Measurements from ENCODE around the gene WDR27. TPM values are rescaled to one million over a fixed set of nuclear protein-coding genes. Genes with fewer than 3 reads are reported as not detected.

WDR27 gene
- total RNA-seq, 4 donors from 2014 or later, result 2.8 to 31.6 (median 4.0) TPM

DNA sequence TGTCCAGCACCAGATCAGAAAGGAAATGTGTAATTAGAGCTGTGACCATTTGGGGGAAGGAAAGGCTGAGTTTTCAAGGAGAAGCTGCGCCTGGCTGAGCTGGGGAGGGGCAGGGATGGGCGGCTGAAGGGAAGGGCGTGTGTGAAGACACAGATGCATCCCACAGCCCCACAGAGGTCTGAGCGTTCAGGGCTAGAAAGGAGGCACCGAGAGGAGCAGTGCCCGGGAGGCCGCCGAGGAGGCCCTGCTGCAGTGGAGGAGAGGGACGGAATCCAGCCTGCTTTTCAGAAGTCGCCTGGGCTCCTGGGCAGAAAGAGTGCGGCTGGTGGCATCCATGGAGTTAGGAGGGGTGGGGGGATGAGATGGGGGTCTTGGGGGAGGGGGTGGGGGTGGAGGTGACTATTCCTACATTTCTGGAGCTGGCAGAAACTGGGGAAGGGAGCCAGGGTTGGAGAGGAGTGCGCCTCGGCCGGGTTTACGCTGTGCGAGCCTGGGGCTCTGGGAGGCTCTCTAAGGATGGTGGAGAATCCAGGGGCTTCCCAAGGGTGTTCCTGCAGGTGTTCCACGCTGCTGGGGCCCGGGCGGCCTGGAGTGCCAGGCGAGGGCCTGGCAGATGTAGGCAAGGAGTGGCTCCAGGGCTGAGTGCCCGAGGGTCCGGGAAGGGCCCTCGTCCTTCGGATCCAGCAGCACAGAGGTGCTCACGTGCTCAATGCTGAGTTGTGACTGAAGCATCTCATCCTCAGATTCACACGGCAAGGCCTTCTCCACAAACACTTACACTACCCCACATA is 41.8 kb downstream of the WDR27 start:
- H3K4me3 ChIP-seq, result no peak overlapping the region
- no peak for ATAC-seq
- H3K9me3 ChIP-seq, result no peaks in the 10 kb centered on the region
- DNase-seq, result no peak
- H3K4me1 ChIP-seq, result no peaks in the 10 kb centered on the region
- TF ChIP-seq POLR2A (IDR thresholded peaks at IDR 0.05), result no peak
- no peak for TF ChIP-seq CTCF (IDR thresholded peaks at IDR 0.05 in 4 of 5, conservative IDR thresholded peaks at IDR 0.05 in 1 of 5)
- no peaks in the 10 kb centered on the region for H3K27me3 ChIP-seq
- peaks cover 0 to 16% of the 10 kb centered on the region in 2 donors for H3K36me3 ChIP-seq
- H3K27ac ChIP-seq, result no peak overlapping the region
- intact Hi-C loops (cut with DNase I; ENCODE audit: low total_unique reads), result loop anchor here (10.0 kb wide), 1 partner anchor 705 kb away; no protein-coding TSS in a partner anchor
- in situ Hi-C loops (cut with MboI; ENCODE audit: low sequenced_read_pairs in 4 of 4), result no loop called here

- H3K36me3 ChIP-seq, result peaks cover 0 to 3% of the 10 kb centered on the region in 2 donors
- TF ChIP-seq CTCF (IDR thresholded peaks at IDR 0.05 in 4 of 5, conservative IDR thresholded peaks at IDR 0.05 in 1 of 5) (no peak), POLR2A (IDR thresholded peaks at IDR 0.05) (no peak)
- H3K27me3 ChIP-seq, result no peaks in the 10 kb centered on the region
- H3K27ac ChIP-seq, result no peak overlapping the region
- in situ Hi-C loops (cut with MboI; ENCODE audit: low sequenced_read_pairs in 4 of 4), result no loop called here
- no peak overlapping the region for H3K4me3 ChIP-seq
- intact Hi-C loops (cut with DNase I; ENCODE audit: low total_unique reads), result loop anchor here (10.0 kb wide), 1 partner anchor 702 kb away; no protein-coding TSS in a partner anchor
- H3K9me3 ChIP-seq, result no peaks in the 10 kb centered on the region
- no peaks in the 10 kb centered on the region for H3K4me1 ChIP-seq
- ATAC-seq, result no peak
- DNase-seq, result no peak
These were observed 44.6 kb downstream of the WDR27 start for GRCh38 chr6:169657284-169657610.

DNA sequence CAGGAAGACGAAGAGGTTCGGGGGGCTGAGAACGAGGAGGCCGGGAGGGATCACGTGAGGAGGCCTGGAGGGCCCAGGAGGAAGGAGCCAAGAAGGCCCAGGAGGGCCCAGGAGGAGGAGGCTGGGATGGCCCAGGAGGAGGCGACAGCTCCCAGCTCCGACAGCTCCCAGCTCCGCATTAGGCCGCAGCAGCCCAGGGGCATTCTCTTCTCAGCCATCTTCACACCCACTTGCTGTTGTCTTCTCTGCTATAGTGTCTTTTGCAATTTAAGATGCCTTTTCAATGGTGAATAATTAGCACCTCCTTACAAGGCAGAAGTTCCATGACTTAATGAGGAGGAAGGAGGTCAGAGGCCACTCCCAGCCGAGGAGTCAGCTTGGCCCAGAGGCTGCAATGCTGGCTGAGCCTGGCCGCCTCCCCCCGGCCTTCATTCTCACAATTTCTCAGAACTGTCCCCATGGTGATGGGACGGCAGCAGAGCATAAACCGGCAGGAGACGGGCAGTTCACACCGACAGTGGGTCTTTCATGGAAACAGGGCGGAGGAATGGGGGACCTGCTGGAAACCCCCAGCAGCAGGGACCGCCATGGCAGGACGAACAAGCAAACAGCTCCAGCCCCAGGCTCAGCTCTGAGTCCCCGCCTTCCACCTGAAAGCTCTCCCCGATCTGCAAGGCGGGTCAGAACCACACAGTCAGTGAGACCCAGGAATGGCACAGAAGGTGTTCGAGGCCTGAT is 45.1 kb downstream of the WDR27 start:
- in situ Hi-C loops (cut with MboI; ENCODE audit: low sequenced_read_pairs in 4 of 4), result no loop called here
- TF ChIP-seq CTCF (IDR thresholded peaks at IDR 0.05 in 4 of 5, conservative IDR thresholded peaks at IDR 0.05 in 1 of 5) (no peak), POLR2A (IDR thresholded peaks at IDR 0.05) (no peak)
- no peaks in the 10 kb centered on the region for H3K4me1 ChIP-seq
- no peak for ATAC-seq
- H3K36me3 ChIP-seq, result no peaks in the 10 kb centered on the region
- no peak for DNase-seq
- H3K9me3 ChIP-seq, result no peaks in the 10 kb centered on the region
- H3K4me3 ChIP-seq, result no peak overlapping the region
- intact Hi-C loops (cut with DNase I; ENCODE audit: low total_unique reads), result loop anchor here (10.0 kb wide), 1 partner anchor 702 kb away; no protein-coding TSS in a partner anchor
- H3K27ac ChIP-seq, result no peak overlapping the region
- H3K27me3 ChIP-seq, result no peaks in the 10 kb centered on the region

GRCh38 chr6:169654598-169655391 is 47.0 kb downstream of the WDR27 start:
- ATAC-seq (peak; percentile 84 to 93), DNase-seq (peak; percentile 32 to 56)
- H3K27me3 ChIP-seq, result no peaks in the 10 kb centered on the region
- in situ Hi-C loops (cut with MboI; ENCODE audit: low sequenced_read_pairs in 4 of 4), result no loop called here
- peak overlapping the region; percentile 42 to 60 (median 54) for H3K4me3 ChIP-seq
- intact Hi-C loops (cut with DNase I; ENCODE audit: low total_unique reads), result loop anchor here (10.0 kb wide), 1 partner anchor 700 kb away; no protein-coding TSS in a partner anchor
- no peaks in the 10 kb centered on the region for H3K36me3 ChIP-seq
- H3K27ac ChIP-seq, result peak overlapping the region; percentile 68 to 75 (median 72)
- H3K4me1 ChIP-seq, result no peaks in the 10 kb centered on the region
- TF ChIP-seq CTCF (IDR thresholded peaks at IDR 0.05 in 4 of 5, conservative IDR thresholded peaks at IDR 0.05 in 1 of 5) (peak in 2 of 5 experiments; percentile 10 to 21), POLR2A (IDR thresholded peaks at IDR 0.05) (peak in 1 of 2 donors; percentile 38)
- no peaks in the 10 kb centered on the region for H3K9me3 ChIP-seq

All from gastrocnemius medialis (tissue), 4 donors.